Measurements from ENCODE around the gene TRAF2. TPM values are rescaled to one million over a fixed set of nuclear protein-coding genes. Genes with fewer than 3 reads are reported as not detected.

Gene TRAF2
- total and polyA plus RNA-seq, 2 of the 8 experiments (the other 6 are each of a cell fraction or from before 2014, with no cell fraction given) = 26.9 to 50.2 TPM

- no peak for TF ChIP-seq CHD7 (IDR thresholded peaks at IDR 0.05; ENCODE audit: insufficient replicate concordance, low read length)
- peak; percentile 46; the same call in 1 of the 2 replicates for TF ChIP-seq GABPA (IDR thresholded peaks at IDR 0.05; ENCODE audit: borderline replicate concordance, insufficient read depth, low read length)
- no peak for TF ChIP-seq ASH2L (IDR thresholded peaks at IDR 0.05; ENCODE audit: low read length)
Observed at GRCh38 chr9:136952876-136953770, 66.8 kb downstream of the TRAF2 start (continued).

Data from H1 (cell line).